ENCODE measurements around the gene DPP8. TPM values are rescaled to one million over a fixed set of nuclear protein-coding genes. Genes with fewer than 3 reads are reported as not detected.

The DPP8 gene
- total and polyA plus RNA-seq, 2 experiments from 2014 or later: 21.7 to 33.5 TPM

DNA sequence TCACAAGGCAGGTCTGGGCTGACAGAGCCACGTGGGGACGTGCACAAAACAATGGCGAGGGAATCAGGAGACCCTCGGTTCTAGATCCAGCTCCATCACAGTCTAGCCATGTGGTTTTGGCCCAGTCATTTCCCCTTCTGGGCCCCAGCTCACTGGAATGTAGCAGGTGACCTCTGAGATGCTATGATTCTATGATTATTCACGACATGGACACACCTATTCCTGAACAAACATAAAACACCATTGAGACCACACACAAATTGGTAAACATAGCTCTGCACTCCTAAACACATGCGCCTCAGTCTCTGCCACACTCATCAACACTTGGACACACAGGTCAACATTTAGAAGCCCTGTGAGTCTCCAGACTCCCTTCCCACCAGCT lies 103.7 kb downstream of the DPP8 start:
- Mint-ChIP-seq H3K4me1 (peaks cover 79% of the 10 kb centered on the region), H3K9me3 (no peaks in the 10 kb centered on the region), H3K27ac (no peak overlapping the region), H3K4me3 (no peak overlapping the region; the same call in 2 of the 3 replicates), H3K27me3 (ENCODE audit: insufficient read depth, low read depth, poor library complexity) (peaks cover 35% of the 10 kb centered on the region), H3K36me3 (ENCODE audit: low read depth) (peaks cover 10% of the 10 kb centered on the region)
- Histone ChIP-seq H3K27ac (ENCODE audit: low read depth) (no peak overlapping the region), H4K20me1 (replicated peaks; ENCODE audit: insufficient read depth) (no peaks in the 10 kb centered on the region), H3K27me3 (ENCODE audit: insufficient read depth) (no peaks in the 10 kb centered on the region), H3K4me2 (peak overlapping the region; percentile 71; the same call in 1 of the 2 replicates), H3F3A (replicated peaks; ENCODE audit: low read depth) (peaks cover 29% of the 10 kb centered on the region), H2AFZ (no peak overlapping the region), H3K4me1 (ENCODE audit: insufficient read depth) (peaks cover 65% of the 10 kb centered on the region), H3K36me3 (ENCODE audit: insufficient read depth) (no peaks in the 10 kb centered on the region), H3K9me2 (ENCODE audit: insufficient read depth) (0 out of 2 replicates have a peak, but pooled peaks cover 7% of the 10 kb centered on the region), H3K4me3 (no peak overlapping the region), H3K79me2 (replicated peaks; ENCODE audit: insufficient read depth) (peaks cover 26% of the 10 kb centered on the region)
- no peak for ATAC-seq
- no peak for TF ChIP-seq CREB1 (CRISPR knock-in tag; IDR thresholded peaks at IDR 0.05; ENCODE audit: low read depth)
- no peak for TF ChIP-seq POLR2AphosphoS5 (IDR thresholded peaks at IDR 0.05; ENCODE audit: low read depth)
- no peak for TF ChIP-seq EZH2phosphoT487 (IDR thresholded peaks at IDR 0.05; ENCODE audit: unreplicated experiment)
- TF ChIP-seq, protein P1, sequence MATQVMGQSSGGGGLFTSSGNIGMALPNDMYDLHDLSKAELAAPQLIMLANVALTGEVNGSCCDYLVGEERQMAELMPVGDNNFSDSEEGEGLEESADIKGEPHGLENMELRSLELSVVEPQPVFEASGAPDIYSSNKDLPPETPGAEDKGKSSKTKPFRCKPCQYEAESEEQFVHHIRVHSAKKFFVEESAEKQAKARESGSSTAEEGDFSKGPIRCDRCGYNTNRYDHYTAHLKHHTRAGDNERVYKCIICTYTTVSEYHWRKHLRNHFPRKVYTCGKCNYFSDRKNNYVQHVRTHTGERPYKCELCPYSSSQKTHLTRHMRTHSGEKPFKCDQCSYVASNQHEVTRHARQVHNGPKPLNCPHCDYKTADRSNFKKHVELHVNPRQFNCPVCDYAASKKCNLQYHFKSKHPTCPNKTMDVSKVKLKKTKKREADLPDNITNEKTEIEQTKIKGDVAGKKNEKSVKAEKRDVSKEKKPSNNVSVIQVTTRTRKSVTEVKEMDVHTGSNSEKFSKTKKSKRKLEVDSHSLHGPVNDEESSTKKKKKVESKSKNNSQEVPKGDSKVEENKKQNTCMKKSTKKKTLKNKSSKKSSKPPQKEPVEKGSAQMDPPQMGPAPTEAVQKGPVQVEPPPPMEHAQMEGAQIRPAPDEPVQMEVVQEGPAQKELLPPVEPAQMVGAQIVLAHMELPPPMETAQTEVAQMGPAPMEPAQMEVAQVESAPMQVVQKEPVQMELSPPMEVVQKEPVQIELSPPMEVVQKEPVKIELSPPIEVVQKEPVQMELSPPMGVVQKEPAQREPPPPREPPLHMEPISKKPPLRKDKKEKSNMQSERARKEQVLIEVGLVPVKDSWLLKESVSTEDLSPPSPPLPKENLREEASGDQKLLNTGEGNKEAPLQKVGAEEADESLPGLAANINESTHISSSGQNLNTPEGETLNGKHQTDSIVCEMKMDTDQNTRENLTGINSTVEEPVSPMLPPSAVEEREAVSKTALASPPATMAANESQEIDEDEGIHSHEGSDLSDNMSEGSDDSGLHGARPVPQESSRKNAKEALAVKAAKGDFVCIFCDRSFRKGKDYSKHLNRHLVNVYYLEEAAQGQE (IDR thresholded peaks at IDR 0.05; ENCODE audit: unreplicated experiment): no peak
- TF ChIP-seq, protein P2, sequence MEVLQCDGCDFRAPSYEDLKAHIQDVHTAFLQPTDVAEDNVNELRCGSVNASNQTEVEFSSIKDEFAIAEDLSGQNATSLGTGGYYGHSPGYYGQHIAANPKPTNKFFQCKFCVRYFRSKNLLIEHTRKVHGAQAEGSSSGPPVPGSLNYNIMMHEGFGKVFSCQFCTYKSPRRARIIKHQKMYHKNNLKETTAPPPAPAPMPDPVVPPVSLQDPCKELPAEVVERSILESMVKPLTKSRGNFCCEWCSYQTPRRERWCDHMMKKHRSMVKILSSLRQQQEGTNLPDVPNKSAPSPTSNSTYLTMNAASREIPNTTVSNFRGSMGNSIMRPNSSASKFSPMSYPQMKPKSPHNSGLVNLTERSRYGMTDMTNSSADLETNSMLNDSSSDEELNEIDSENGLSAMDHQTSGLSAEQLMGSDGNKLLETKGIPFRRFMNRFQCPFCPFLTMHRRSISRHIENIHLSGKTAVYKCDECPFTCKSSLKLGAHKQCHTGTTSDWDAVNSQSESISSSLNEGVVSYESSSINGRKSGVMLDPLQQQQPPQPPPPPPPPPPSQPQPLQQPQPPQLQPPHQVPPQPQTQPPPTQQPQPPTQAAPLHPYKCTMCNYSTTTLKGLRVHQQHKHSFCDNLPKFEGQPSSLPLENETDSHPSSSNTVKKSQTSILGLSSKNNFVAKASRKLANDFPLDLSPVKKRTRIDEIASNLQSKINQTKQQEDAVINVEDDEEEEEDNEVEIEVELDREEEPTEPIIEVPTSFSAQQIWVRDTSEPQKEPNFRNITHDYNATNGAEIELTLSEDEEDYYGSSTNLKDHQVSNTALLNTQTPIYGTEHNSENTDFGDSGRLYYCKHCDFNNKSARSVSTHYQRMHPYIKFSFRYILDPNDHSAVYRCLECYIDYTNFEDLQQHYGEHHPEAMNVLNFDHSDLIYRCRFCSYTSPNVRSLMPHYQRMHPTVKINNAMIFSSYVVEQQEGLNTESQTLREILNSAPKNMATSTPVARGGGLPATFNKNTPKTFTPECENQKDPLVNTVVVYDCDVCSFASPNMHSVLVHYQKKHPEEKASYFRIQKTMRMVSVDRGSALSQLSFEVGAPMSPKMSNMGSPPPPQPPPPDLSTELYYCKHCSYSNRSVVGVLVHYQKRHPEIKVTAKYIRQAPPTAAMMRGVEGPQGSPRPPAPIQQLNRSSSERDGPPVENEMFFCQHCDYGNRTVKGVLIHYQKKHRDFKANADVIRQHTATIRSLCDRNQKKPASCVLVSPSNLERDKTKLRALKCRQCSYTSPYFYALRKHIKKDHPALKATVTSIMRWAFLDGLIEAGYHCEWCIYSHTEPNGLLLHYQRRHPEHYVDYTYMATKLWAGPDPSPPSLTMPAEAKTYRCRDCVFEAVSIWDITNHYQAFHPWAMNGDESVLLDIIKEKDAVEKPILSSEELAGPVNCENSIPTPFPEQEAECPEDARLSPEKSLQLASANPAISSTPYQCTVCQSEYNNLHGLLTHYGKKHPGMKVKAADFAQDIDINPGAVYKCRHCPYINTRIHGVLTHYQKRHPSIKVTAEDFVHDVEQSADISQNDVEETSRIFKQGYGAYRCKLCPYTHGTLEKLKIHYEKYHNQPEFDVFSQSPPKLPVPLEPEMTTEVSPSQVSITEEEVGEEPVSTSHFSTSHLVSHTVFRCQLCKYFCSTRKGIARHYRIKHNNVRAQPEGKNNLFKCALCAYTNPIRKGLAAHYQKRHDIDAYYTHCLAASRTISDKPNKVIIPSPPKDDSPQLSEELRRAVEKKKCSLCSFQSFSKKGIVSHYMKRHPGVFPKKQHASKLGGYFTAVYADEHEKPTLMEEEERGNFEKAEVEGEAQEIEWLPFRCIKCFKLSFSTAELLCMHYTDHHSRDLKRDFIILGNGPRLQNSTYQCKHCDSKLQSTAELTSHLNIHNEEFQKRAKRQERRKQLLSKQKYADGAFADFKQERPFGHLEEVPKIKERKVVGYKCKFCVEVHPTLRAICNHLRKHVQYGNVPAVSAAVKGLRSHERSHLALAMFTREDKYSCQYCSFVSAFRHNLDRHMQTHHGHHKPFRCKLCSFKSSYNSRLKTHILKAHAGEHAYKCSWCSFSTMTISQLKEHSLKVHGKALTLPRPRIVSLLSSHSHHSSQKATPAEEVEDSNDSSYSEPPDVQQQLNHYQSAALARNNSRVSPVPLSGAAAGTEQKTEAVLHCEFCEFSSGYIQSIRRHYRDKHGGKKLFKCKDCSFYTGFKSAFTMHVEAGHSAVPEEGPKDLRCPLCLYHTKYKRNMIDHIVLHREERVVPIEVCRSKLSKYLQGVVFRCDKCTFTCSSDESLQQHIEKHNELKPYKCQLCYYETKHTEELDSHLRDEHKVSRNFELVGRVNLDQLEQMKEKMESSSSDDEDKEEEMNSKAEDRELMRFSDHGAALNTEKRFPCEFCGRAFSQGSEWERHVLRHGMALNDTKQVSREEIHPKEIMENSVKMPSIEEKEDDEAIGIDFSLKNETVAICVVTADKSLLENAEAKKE (CRISPR knock-in tag; IDR thresholded peaks at IDR 0.05): no peak
- TF ChIP-seq ZNF114 (CRISPR knock-in tag; IDR thresholded peaks at IDR 0.05): no peak
- DNase-seq (ENCODE audit: low spot score): no peak
